ENCODE measurements around the gene RAB10. TPM values are rescaled to one million over a fixed set of nuclear protein-coding genes. Genes with fewer than 3 reads are reported as not detected.
"Not testable (repeated sequence)": the region's sequence is repeated elsewhere in the genome, so short reads cannot be mapped to it uniquely, and the experiment has no call there.

The RAB10 gene
- 100 to 1,000 TPM; 172 to 177 (median 175) TPM for polyA plus RNA-seq (ENCODE audit: insufficient read length in 3 of 3)

GRCh38 chr2:26033818-26034636, at the start of gene RAB10:
RAB10 (plus strand) TSS chr2:26034084; CDS start chr2:26034609, 525 bp downstream.
- peak; percentile 83 to 97 (median 95) for DNase-seq (ENCODE audit: low read depth in 3 of 3, low spot score in 2 of 3)

DNA sequence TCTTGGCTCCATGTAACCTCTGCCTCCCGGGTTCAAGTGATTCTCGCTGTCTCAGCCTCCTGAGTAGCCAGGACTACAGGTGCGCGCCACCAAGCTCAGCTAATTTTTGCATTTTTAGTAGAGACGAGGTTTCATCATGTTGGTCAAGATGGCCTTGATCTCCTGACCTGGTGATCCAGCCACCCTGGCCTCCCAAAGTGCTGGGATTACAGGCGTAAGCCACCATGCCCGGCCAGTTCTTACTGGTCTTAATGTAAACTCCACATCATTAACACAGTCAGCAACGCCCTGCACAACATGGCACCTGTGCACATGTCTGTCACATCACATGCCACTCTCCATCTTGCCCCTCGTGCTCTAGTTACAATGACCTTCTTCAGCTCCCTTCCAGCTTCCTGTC, 45.8 kb upstream of the RAB10 start:
- DNase-seq (ENCODE audit: low read depth in 3 of 3, low spot score in 2 of 3) = no peak

DNA sequence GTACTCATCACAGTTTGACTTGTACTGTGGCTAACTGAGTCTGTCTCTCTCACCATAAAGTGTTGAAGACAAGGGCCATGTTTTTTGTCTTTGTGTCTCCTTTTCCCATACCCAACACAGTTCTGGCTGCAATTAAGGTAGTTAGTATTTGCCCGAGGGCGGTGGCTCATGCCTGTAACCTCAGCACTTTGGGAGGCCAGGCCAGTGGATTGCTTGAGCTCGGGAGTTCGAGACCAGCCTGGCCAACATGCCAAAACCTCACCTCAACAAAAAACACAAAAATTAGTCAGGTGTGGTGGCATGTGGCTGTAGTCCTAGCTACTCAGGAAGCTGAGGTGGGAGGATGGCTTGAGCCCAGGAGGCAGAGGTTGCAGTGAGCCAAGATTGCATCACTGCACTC, 44.7 kb upstream of the RAB10 start:
- DNase-seq (ENCODE audit: low read depth in 3 of 3, low spot score in 2 of 3) = no peak

DNA sequence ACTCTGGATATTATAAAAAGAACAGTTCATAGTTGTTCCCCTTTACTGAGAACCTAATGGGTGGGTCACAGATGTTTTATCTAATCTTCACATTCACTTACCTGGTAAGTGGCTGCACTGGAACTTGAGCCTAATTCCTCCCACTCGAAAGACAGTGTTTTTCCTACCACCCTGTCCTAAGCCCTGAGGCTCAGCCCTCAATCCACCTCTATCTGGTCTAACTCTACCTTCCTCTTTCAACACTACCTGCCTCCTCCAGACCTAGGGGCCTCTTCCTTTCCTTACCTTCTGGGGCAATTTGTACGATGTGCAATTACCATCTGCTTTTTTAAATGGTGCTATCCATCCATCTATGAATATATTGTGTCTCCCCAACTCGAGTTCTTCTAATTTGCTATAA, 41.9 kb upstream of the RAB10 start:
- no peak for DNase-seq (ENCODE audit: low read depth in 3 of 3, low spot score in 2 of 3)

DNA sequence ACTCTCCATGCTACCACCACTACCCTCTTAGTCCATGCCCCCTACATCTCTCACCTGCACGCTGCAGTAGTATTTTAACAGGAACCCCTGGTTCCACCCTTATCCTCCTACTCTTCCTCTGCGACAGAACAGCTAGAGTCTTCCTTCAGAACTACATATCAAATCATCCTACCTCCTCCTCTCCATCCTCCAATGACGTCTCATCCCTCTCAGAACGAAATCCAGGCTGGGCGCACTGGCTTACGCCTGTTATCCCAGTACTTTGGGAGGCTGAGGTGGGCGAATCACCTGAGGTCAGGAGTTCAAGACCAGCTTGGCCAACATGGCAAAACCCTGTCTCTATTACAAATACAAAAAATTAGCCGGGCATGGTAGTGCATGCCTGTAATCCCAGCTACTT, 41.3 kb upstream of the RAB10 start:
- no peak for DNase-seq (ENCODE audit: low read depth in 3 of 3, low spot score in 2 of 3)

- DNase-seq (ENCODE audit: low read depth in 3 of 3, low spot score in 2 of 3) = no peak
Observed at GRCh38 chr2:25993049-25993448, 40.8 kb upstream of the RAB10 start.

DNA sequence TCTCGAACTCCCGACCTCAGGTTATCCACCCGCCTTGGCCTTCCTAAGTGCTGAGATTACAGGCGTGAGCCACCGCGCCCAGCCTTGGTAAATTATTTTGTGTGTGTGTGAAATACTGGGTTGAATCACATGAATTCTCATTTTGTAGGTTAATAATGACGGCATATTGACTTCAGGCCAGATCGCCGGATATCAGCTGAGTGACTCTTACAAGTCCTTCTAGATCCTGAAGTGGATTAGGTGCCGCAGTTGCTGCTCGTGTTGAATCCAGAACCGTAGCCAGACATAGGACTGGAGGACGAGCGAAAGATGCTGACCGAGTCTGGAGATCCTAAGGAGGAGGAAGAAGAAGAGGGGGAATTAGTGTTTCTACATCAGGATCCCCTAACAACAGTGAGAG, 39.4 kb upstream of the RAB10 start:
- DNase-seq (ENCODE audit: low read depth in 3 of 3, low spot score in 2 of 3) = no peak

GRCh38 chr2:25996844-25997243, 37.0 kb upstream of the RAB10 start:
- no peak for DNase-seq (ENCODE audit: low read depth in 3 of 3, low spot score in 2 of 3)

GRCh38 chr2:25998816-25999383, 35.0 kb upstream of the RAB10 start:
- not testable (repeated sequence) for DNase-seq (ENCODE audit: low read depth in 3 of 3, low spot score in 2 of 3)

GRCh38 chr2:25999406-25999805, 34.5 kb upstream of the RAB10 start:
- not testable (repeated sequence) for DNase-seq (ENCODE audit: low read depth in 3 of 3, low spot score in 2 of 3)

GRCh38 chr2:26000561-26001082, 33.3 kb upstream of the RAB10 start:
- no peak for DNase-seq (ENCODE audit: low read depth in 3 of 3, low spot score in 2 of 3)

DNA sequence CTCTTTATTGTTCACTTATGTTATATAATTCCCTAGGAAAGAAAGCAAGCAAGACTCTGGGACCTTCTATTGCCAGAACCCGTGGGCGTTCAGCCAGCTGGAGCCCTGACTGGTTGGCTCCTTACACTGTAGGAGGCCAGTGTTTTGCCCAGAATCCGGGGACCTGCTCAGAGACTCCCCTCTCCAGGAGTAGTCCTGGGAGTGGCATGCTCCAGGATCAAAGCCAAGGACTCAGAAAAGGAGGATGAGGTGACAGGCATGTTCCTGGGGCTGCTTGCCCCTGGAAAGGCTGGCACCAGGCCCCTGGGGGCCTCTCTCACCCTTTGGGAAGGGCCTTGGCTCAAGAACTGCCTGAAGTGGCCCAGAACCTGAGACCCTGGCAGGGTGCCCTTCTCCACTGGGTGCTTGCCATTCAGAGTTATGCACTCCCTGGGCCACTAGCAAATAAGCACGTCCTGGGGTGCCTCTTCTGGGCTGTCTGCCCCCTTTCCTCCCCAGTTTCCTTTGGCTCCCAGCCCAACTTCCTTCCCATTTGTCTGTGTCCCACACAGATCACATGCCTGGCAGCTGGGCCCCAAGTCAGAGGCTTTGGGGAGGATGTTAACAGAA, 32.0 kb upstream of the RAB10 start:
- no peak for DNase-seq (ENCODE audit: low read depth in 3 of 3, low spot score in 2 of 3)

DNA sequence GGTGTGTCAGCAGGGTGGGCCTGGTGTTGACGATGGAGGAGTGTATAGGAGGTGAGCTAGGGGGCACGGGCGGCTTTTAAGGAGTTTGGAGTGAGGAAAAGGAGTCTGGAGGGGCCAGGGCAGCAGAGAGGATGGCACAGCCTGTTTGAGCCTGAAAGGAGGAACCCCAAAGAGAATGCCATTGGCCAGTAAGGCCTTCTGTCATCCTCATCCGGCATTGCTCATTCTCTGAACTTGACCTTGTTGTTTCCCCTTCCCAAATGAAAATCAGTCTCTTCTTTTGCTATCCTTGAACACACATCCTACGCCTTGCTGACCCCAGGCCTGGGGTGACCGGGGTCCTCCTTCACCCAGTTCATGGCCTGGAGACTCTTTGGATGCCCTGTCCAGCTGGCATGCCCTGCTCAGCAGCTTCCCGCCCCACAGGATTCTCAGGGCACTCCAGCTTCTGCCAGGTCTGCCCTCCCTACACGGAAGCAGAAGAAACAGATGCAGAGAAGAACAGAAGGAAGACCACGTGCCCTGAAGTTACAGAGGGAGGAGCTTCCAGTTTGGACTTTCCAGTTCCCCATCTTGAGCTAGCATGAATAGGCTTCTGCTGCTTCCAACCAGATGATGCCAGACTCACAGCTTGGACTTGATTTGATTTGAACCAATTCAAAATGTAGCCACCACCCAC, 31.1 kb upstream of the RAB10 start:
- DNase-seq (ENCODE audit: low read depth in 3 of 3, low spot score in 2 of 3) = no peak

GRCh38 chr2:26008095-26008494, 25.8 kb upstream of the RAB10 start:
- no peak for DNase-seq (ENCODE audit: low read depth in 3 of 3, low spot score in 2 of 3)

DNA sequence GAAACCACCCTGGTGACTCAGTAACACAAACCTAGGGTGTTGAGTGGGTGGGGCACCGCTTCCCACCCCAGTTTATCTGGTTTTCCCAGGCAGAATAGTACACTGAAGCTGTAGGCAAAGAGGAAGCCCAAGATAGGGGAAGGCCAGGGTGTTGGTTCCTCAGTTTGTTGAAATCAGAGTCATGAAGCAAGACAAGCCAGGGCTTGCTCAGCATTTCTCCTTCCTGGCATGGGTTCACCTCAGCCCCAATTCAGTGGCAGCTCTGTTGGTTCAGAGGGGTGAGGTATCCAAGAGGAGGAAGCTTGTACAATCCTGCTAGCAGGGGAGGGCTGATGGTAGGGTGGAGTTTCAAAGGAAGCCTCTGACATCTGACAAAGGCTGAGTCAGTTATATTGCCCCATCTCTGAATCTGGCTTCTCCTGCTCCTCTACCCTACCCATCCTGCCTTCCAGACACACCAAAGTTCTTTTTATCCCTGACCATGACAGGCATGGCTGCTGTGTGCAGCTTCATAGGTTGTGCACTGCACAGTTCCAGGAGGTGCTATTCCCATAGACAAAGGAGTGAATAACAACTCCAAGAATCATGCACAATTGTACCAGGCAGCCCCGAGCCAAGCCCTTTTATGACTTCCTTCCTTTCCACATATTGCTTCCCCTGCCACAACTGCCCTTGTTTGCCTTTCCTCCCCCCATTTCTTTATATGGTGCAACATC, 24.9 kb upstream of the RAB10 start:
- no peak for DNase-seq (ENCODE audit: low read depth in 3 of 3, low spot score in 2 of 3)

- DNase-seq (ENCODE audit: low read depth in 3 of 3, low spot score in 2 of 3) = no peak
Observed at GRCh38 chr2:26009567-26009963, 24.3 kb upstream of the RAB10 start.

- DNase-seq (ENCODE audit: low read depth in 3 of 3, low spot score in 2 of 3) = no peak
Observed at GRCh38 chr2:26010943-26011342, 22.9 kb upstream of the RAB10 start.

DNA sequence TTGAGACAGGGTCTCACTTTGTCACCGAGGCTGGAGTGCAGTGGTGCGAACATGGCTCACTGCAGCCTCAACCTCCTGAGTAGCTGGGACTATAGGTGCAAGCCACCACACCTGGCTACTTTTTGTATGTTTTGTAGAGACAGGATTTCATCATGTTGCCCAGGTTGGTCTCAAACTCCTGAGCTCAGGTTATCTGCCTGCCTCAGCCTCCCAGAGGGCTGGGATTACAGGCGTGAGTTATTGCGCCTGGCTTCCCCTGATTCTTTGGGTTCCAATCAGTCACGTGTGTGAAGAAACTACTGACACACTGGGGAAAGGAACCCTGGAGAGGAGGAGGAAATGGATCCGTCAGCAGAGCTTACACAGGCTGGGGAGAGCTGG, 22.3 kb upstream of the RAB10 start:
- DNase-seq (ENCODE audit: low read depth in 3 of 3, low spot score in 2 of 3) = no peak

GRCh38 chr2:26011990-26012856, 21.7 kb upstream of the RAB10 start:
- DNase-seq (ENCODE audit: low read depth in 3 of 3, low spot score in 2 of 3) = no peak

DNA sequence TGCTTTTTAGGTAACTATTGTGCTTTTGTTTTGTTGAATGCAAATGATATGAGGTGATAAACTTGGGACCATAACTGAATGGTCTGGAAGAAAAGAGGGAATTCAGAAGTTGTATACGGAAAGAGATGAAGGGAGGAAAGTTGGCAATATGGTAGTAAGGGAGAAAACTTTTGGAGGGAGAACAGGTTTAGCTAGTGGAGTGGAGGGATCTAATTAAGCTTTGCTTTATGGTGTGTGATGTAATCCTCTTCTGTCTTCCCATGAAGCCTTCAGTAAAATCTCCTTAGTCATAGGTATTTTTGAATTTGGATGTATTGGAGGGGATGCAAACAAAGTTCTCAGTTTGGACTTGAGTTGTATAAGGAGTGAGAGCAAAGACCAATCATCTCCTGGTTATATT, 20.2 kb upstream of the RAB10 start:
- no peak for DNase-seq (ENCODE audit: low read depth in 3 of 3, low spot score in 2 of 3)

Data from right renal cortex interstitium (tissue), 3 donors.